Endothelial cell of umbilical vein (primary cell): ENCODE measurements around the gene SLC12A6. TPM values are rescaled to one million over a fixed set of nuclear protein-coding genes. Genes with fewer than 3 reads are reported as not detected.

Source experiments
- BruUV-seq: library from RNA; stranded (reverse); fragments of 400-500 nt; replicated peaks from 2 replicates; lab custom pipeline; 2021; lab: Mats Ljungman, UMichigan
- CTCF ChIA-PET: fragments of 300-600, 350-600 bp; sonication (Branson Sonifier 250); formaldehyde crosslinking; loops from one replicate; lab custom pipeline; 2021; ENCODE audit warnings: antibody characterized with exemption, inconsistent platforms; lab: Charles Lee
- POLR2A ChIA-PET: fragments of 300-600, 350-600 bp; sonication (Branson Sonifier 250); formaldehyde crosslinking; loops from one replicate; lab custom pipeline; 2021; ENCODE audit warnings: antibody characterized with exemption, inconsistent platforms; lab: Charles Lee
- DNase-seq: peaks from one replicate; pipeline ENCODE4 v3.0.0-alpha.2; 2011; ENCODE audit warnings: low read depth, low spot score
- FAIRE-seq: peaks from 2 replicates; lab custom pipeline; 2011; peaks lifted over from hg19 to GRCh38; lab: Jason Lieb, UNC
- H2AFZ ChIP-seq: 2 replicates; pipeline ENCODE4 v1.6.0; 2012; ENCODE audit warnings: low read depth, low read length, control low read depth, inconsistent platforms
- H3K27ac ChIP-seq: 2 replicates; pipeline ENCODE4 v1.5.1; 2011; ENCODE audit warnings: low read depth, mild to moderate bottlenecking, control low read depth, low read length, moderate library complexity; ENCODE audit not compliant: insufficient read depth
- H3K27me3 ChIP-seq, 2 experiments: 2 replicates each; pipeline versions ENCODE4 v1.6.0 to v1.6.1; 2011; ENCODE audit warnings: low read length in 2 of 2, mixed read lengths in 1 of 2; ENCODE audit not compliant: control insufficient read depth in 2 of 2, insufficient read depth in 2 of 2
- H3K36me3 ChIP-seq, 2 experiments: 2 replicates in 1 of 2; 3 replicates in 1 of 2; pipeline ENCODE4 v1.5.1; 2011; ENCODE audit warnings: low read length in 2 of 2, mild to moderate bottlenecking in 1 of 2, moderate library complexity in 1 of 2; ENCODE audit not compliant: control insufficient read depth in 2 of 2, insufficient read depth in 2 of 2; ENCODE audit errors: extremely low read depth in 1 of 2
- H3K4me1 ChIP-seq: 3 replicates; pipeline ENCODE4 v1.5.1; 2011; ENCODE audit warnings: mild to moderate bottlenecking, low read length; ENCODE audit not compliant: control insufficient read depth, insufficient read depth; ENCODE audit errors: extremely low read depth
- H3K4me2 ChIP-seq: 2 replicates; pipeline ENCODE4 v1.6.1; 2011; ENCODE audit warnings: low read length, control low read depth, mixed read lengths; ENCODE audit not compliant: insufficient read depth
- H3K4me3 ChIP-seq, 3 experiments: fragments of 200-600 bp in 1 of 3; sonication (generic), shearing (Covaris generic) in 1 of 3; replicated peaks in 1 of 3; 2 replicates each; pipeline ENCODE4 v1.5.1; 2011 to 2016; ENCODE audit warnings: control low read depth in 3 of 3, low read length in 3 of 3, mild to moderate bottlenecking in 2 of 3, inconsistent platforms in 1 of 3, low read depth in 1 of 3, moderate library complexity in 1 of 3; ENCODE audit not compliant: insufficient read depth in 1 of 3
- H3K79me2 ChIP-seq: 2 replicates; pipeline ENCODE4 v1.6.0; 2012; ENCODE audit warnings: low read length, inconsistent platforms; ENCODE audit not compliant: control insufficient read depth, insufficient read depth
- H3K9ac ChIP-seq: replicated peaks from 2 replicates; pipeline ENCODE3; 2011; ENCODE audit warnings: low read length, control low read depth; ENCODE audit not compliant: insufficient read depth; ENCODE audit errors: extremely low read depth
- H3K9me1 ChIP-seq: replicated peaks from 3 replicates; pipeline ENCODE4 v1.6.0; 2011; ENCODE audit warnings: mild to moderate bottlenecking, low read length; ENCODE audit not compliant: control insufficient read depth, insufficient read depth; ENCODE audit errors: extremely low read depth
- H3K9me3 ChIP-seq: replicated peaks from 2 replicates; pipeline ENCODE4 v1.5.1; 2012; ENCODE audit warnings: low read length, inconsistent platforms; ENCODE audit not compliant: control insufficient read depth, insufficient read depth
- H4K20me1 ChIP-seq: replicated peaks from 2 replicates; pipeline ENCODE3; 2011; ENCODE audit warnings: mild to moderate bottlenecking, low read length; ENCODE audit not compliant: control insufficient read depth, insufficient read depth; ENCODE audit errors: extremely low read depth
- EZH2 ChIP-seq: IDR thresholded peaks from 2 replicates; pipeline ENCODE4 v1.6.1; 2012; ENCODE audit warnings: borderline replicate concordance, low read depth, mild to moderate bottlenecking, moderate library complexity, low read length, inconsistent platforms; ENCODE audit not compliant: severe bottlenecking
- FOS ChIP-seq: IDR thresholded peaks from 2 replicates; pipeline ENCODE4 v1.6.1; 2011; ENCODE audit warnings: mild to moderate bottlenecking, low read length, moderate library complexity, borderline replicate concordance; ENCODE audit not compliant: insufficient read depth
- GATA2 ChIP-seq: IDR thresholded peaks from 2 replicates; pipeline ENCODE4 v1.7.0; 2011; ENCODE audit warnings: low read depth, mild to moderate bottlenecking, moderate library complexity, mixed read lengths, low read length; ENCODE audit not compliant: insufficient read length, insufficient read depth
- JUN ChIP-seq: IDR thresholded peaks from 2 replicates; pipeline ENCODE4 v1.6.1; 2011; ENCODE audit warnings: borderline replicate concordance, low read depth; ENCODE audit not compliant: insufficient read length, insufficient read depth
- MYC ChIP-seq: IDR thresholded peaks from one replicate; pipeline ENCODE4 v1.6.1; 2011; ENCODE audit warnings: mild to moderate bottlenecking, low read depth, low read length
- POLR2A ChIP-seq: IDR thresholded peaks from 2 replicates; pipeline ENCODE4 v1.6.1; 2012; ENCODE audit warnings: low read depth, mild to moderate bottlenecking, control low read depth, low read length
- POLR2AphosphoS5 ChIP-seq: IDR thresholded peaks from 2 replicates; pipeline ENCODE4 v1.6.1; 2012; ENCODE audit warnings: low read depth, mild to moderate bottlenecking, control low read depth, low read length, moderate library complexity; ENCODE audit not compliant: insufficient read depth
- dilution Hi-C: fragments of 300-500 bp; cut with MboI; formaldehyde crosslinking; loops from one replicate; pipeline ENCODE4 v1.15.0; 2019; ENCODE audit warnings: low sequenced_read_pairs; ENCODE audit not compliant: extremely low pct_ligation_motif_present
- intact Hi-C: fragments of 100-400 bp; cut with micrococcal nuclease; formaldehyde crosslinking; loops from one replicate; pipeline ENCODE4 v1.10.0; 2022
- polyA plus RNA-seq, 4 experiments: library from polyadenylated mRNA; depleted of rRNA in 3 of 4; stranded (reverse) in 3 of 4; unstranded in 1 of 4; fragments of >200 nt; gene quantifications; 2 replicates each; pipeline versions ENCODE4 v1.2.1 to v1.2.3, GENCODE V29; 2011 to 2012; ENCODE audit warnings: missing spikeins in 1 of 4
- total RNA-seq: library from RNA; stranded (reverse); gene quantifications from 2 replicates; pipeline ENCODE4 v1.2.3, GENCODE V29; 2021
- TF ChIP-seq, protein P1 (sequence below), 2 donors: IDR thresholded peaks; 1 replicate in 1 of 2; 2 replicates in 1 of 2; pipeline ENCODE4 v1.5.1; 2011; ENCODE audit warnings: low read length in 2 of 2, mild to moderate bottlenecking in 2 of 2, moderate library complexity in 2 of 2, control low read depth in 1 of 2, inconsistent platforms in 1 of 2, low read depth in 1 of 2; ENCODE audit not compliant: insufficient read depth in 1 of 2; ENCODE audit errors: extremely low read depth in 1 of 2
- TF ChIP-seq, protein P2 (sequence below): IDR thresholded peaks from 2 replicates; pipeline ENCODE4 v1.6.1; 2011; ENCODE audit not compliant: insufficient read depth, insufficient read length

Gene SLC12A6
- total and polyA plus RNA-seq, 2 donors (not counting 3 experiments of a cell fraction or from before 2014, with no cell fraction given): 21.4 to 27.1 TPM

- H3K4me2 ChIP-seq: no peak overlapping the region
- no peak for DNase-seq
- peaks cover 6% of the 10 kb centered on the region for H3K4me1 ChIP-seq
- H3K27me3 ChIP-seq: no peaks in the 10 kb centered on the region
- H2AFZ ChIP-seq: no peak overlapping the region
- TF ChIP-seq, protein P1, sequence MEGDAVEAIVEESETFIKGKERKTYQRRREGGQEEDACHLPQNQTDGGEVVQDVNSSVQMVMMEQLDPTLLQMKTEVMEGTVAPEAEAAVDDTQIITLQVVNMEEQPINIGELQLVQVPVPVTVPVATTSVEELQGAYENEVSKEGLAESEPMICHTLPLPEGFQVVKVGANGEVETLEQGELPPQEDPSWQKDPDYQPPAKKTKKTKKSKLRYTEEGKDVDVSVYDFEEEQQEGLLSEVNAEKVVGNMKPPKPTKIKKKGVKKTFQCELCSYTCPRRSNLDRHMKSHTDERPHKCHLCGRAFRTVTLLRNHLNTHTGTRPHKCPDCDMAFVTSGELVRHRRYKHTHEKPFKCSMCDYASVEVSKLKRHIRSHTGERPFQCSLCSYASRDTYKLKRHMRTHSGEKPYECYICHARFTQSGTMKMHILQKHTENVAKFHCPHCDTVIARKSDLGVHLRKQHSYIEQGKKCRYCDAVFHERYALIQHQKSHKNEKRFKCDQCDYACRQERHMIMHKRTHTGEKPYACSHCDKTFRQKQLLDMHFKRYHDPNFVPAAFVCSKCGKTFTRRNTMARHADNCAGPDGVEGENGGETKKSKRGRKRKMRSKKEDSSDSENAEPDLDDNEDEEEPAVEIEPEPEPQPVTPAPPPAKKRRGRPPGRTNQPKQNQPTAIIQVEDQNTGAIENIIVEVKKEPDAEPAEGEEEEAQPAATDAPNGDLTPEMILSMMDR (IDR thresholded peaks at IDR 0.05; ENCODE audit: extremely low read depth in 1 of 2, insufficient read depth in 1 of 2, low read depth in 1 of 2, low read length in 2 of 2): no peak
- TF ChIP-seq POLR2AphosphoS5 (no peak), FOS (no peak)
- H3K36me3 ChIP-seq: peaks cover 6 to 15% of the 10 kb centered on the region in 2 experiments
- H3K9me3 ChIP-seq: no peaks in the 10 kb centered on the region
- ChIA-PET POLR2A (no interaction called here), CTCF (interaction anchor here (1.0 to 2.6 kb wide), 3 partner anchors 16 to 237 kb away, joined by 3 to 9 read pairs (median 5); partner anchors contain the start of genes NOP10 and NUTM1)
- H3K79me2 ChIP-seq: no peaks in the 10 kb centered on the region
- H3K9ac ChIP-seq: no peak overlapping the region
- H3K9me1 ChIP-seq: no peaks in the 10 kb centered on the region
- dilution Hi-C loops (no loop called here), intact Hi-C loops (no loop called here)
- no peaks in the 10 kb centered on the region for H4K20me1 ChIP-seq
- no TSS peak for BruUV-seq
- no peak overlapping the region for H3K4me3 ChIP-seq
- no peak for FAIRE-seq
- H3K27ac ChIP-seq: no peak overlapping the region
These were observed 21.8 kb upstream of the SLC12A6 start for GRCh38 chr15:34359416-34359815.

GRCh38 chr15:34358948-34359347 lies 21.4 kb upstream of the SLC12A6 start:
- TSS peak; percentile 15 for BruUV-seq
- Histone ChIP-seq H3K9ac (no peak overlapping the region), H4K20me1 (no peaks in the 10 kb centered on the region), H3K9me1 (no peaks in the 10 kb centered on the region), H3K79me2 (no peaks in the 10 kb centered on the region), H3K27ac (no peak overlapping the region), H3K4me3 (no peak overlapping the region), H3K4me2 (no peak overlapping the region), H2AFZ (no peak overlapping the region), H3K36me3 (peaks cover 6 to 15% of the 10 kb centered on the region in 2 experiments), H3K9me3 (no peaks in the 10 kb centered on the region), H3K4me1 (peaks cover 6% of the 10 kb centered on the region), H3K27me3 (no peaks in the 10 kb centered on the region)
- no peak for FAIRE-seq
- intact Hi-C loops: no loop called here
- DNase-seq: no peak
- no peak for TF ChIP-seq MYC
- TF ChIP-seq, protein P1 (IDR thresholded peaks at IDR 0.05; ENCODE audit: extremely low read depth in 1 of 2, insufficient read depth in 1 of 2, low read depth in 1 of 2, low read length in 2 of 2): no peak
- TF ChIP-seq GATA2: no peak
- TF ChIP-seq JUN: no peak
- TF ChIP-seq POLR2AphosphoS5: no peak
- no peak for TF ChIP-seq FOS
- TF ChIP-seq, protein P2, sequence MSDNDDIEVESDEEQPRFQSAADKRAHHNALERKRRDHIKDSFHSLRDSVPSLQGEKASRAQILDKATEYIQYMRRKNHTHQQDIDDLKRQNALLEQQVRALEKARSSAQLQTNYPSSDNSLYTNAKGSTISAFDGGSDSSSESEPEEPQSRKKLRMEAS: no peak
- no peak for TF ChIP-seq POLR2A
- TF ChIP-seq EZH2: no peak
- ChIA-PET CTCF (interaction anchor here (0.9 to 1.3 kb wide), 5 partner anchors 9 to 249 kb away, joined by 3 to 17 read pairs (median 4); partner anchors contain the start of gene LPCAT4), POLR2A (no interaction called here)
- dilution Hi-C loops: no loop called here
